Measurements from ENCODE around the gene PHF1.

PHF1 gene

GRCh38 chr6:33418690-33419291 lies 8.0 kb downstream of the PHF1 start:
- no peak for DNase-seq

DNA sequence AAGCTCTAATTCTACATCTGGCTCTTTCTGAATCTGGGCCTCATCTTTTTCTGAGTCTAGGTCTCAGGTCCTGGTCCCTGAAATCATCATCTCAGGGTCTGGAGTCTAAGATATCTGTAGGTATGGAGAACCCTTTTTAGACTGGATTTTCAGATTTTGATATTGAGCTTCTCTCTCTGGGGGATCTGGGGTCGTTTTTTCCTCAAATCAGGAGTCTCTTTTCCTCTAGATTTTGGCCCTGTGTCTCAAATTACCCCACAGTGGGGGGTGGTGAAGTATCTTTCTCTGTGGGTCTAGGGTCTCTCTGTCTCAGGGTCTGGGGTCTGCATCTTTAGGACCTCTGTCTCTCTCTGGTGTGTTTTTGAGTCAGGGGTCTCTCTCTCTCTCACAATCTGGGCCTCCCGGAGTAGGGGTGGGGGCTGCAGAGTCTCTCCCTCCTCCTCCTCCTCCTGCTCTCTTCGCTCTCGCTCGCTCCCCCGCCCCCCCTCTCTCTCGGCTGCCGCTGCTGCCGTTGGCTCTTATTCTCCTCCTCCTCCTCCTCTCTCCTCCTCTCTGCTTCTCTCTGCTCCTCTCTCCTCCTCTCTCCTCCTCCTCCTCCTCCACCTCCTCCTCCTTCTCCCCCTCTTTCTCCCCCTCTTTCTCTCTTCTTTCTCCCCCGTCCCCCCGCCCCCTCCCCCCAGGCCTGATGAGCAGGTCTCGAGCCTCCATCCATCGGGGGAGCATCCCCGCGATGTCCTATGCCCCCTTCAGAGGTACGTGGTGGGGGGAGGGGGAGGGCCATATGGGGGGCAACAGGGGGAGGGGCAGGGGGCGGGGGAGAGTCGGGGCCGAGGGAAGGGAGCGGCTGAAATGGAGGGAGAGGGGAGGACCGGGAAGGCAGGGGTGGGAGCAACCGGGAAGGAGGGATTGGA lies 9.0 kb downstream of the PHF1 start, which contains the start of gene SYNGAP1:
Gene SYNGAP1 (plus strand): TSS at position 486 of the 911 bp plus-strand sequence. CDS start 200 bp downstream, at position 686.
- DNase-seq: no peak

- no peak for DNase-seq
Observed at GRCh38 chr6:33420491-33421343, 9.9 kb downstream of the PHF1 start.

DNA sequence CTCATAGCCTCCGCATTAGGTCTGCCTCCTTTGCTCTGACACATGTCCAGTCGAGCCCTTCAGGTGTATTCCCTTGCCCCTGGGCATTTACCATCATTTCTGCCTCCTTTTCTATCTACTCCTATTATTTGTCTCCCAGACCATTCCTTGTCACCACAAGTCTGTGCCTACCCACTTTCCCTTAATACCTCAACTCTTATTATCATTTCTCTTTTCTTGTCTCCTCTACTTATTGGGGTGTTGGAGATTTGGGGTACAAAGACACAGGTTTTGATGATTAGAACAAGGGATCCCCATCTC lies 10.5 kb downstream of the PHF1 start:
- DNase-seq: no peak

- no peak for DNase-seq
Observed at GRCh38 chr6:33423777-33424176, 13.0 kb downstream of the PHF1 start.

DNA sequence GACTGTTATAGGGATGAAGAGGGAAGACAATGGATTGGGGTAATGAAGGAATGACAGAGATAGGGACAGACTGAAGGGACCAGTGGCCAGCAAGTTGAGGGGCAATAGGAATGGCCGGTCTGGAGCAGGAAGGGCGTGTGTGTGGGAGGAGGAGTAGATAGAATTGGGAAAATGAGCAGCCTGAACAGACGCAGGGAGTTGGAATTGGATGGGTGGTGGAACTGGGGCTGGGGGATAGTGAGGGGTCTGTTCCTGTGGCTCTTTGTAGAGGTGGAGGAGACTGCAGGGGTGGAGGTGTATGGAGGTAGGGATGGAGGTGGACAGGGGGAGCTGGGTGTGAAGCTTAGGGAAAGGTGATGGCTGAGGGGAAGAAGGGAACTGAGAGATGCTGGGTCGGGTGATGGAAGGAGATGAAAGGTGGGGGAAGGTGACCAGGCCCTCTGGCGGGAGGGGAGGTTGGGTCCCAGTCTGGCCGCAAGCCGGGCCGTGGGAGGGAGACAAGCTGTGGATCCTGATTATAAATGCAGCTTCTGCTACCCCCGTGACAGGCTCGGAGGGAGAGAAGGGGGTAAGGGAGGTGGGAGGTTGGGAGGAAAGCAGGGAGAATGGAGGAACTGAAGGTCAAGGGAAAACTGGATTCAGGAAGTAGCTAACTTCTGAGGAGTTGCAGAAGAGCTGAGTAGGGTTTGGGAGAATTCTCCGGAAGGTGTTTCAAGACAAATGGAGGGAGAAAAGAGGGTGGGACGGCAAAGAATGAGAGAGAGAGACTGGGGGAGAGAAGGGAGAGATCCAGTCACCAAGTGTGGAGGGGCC lies 14.2 kb downstream of the PHF1 start:
- peak in 1 of 2 donors; percentile 29 for DNase-seq

DNA sequence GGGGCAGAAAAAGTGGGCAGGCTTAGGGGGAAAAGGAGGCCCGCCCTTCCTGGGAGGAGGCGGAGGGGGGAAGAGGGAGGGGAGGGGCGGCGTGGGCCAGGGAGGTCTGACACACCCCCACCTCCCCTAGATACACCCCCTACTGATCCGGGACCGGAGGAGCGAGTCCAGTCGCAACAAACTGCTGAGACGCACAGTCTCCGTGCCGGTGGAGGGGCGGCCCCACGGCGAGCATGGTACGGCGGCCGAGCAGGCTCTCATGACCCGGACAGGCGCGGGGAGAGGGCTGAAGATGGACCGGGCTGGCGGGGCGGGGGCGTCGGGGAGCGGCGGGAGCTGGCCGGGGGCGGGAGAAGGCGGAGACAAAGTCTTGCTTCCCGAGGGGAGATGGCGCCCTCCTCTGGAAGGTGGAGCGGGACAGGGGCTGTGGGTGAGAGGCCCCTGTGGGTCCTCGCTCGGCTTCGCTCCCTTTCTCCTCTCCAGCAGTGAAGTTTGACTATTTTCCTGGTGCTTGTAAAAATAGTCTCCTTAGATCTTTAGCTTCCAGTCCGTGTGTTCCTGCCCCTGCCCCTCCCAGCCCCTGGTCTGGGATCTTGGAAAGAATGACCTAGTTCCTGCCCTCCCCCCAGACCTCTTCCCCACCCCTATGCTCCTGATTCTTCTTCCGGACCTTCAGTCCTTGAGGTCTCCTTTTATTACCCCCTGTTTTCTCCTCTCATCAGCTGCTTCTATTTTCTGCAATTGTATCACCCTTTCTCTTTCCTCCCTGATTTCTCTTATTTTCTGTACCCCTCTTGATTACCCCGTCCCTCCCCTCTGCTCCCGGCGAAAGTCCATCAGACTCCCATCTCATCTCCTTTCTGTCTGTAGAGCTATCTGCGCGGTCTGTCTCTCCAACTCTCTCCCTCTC lies 15.1 kb downstream of the PHF1 start:
- peak; percentile 60 to 83 for DNase-seq

DNA sequence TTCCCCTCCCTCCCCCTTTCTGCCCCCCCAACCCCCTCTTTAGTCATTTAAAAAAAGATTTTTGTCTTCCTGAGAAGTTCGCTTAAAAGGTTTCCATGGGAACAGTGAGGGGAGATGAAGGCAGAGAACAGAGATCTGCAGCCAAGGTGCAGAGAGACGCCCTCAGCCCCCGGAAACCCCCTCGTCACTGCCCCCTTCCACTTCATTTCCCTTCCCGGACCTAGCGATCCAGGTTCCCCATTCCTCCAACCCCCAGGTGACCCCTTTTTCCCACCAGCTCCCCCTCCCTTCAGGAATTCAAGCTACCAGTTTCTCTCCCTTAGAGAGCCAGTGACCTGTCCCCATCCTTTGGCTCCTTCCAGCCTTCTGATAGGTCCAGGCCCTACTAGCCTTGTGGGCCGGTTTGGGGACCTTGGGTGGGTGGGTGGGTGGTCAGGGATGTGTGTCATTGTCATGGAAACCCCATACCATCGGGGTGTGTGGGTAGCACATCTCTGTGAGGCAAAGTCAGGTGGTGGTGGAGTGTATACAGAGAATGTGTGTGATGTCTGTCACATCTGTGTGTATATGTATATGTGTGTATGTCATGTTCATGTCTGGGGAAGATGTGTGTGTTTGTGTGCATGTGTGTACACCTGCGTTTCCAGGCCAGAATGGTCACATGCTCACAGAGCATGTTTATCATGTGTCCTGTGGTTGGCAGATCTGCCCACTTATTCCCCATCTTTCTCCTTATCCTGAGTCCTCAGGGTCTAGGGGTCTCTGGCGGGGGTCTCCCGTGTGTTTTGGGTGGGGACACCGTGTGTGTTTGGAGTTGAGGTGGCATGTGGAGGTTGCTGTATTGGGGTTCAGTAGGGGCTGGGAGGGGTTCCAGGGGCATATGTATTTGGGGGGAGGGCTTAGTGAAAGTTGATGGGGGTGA lies 16.0 kb downstream of the PHF1 start:
- peak in 1 of 2 donors; percentile 44 for DNase-seq

DNA sequence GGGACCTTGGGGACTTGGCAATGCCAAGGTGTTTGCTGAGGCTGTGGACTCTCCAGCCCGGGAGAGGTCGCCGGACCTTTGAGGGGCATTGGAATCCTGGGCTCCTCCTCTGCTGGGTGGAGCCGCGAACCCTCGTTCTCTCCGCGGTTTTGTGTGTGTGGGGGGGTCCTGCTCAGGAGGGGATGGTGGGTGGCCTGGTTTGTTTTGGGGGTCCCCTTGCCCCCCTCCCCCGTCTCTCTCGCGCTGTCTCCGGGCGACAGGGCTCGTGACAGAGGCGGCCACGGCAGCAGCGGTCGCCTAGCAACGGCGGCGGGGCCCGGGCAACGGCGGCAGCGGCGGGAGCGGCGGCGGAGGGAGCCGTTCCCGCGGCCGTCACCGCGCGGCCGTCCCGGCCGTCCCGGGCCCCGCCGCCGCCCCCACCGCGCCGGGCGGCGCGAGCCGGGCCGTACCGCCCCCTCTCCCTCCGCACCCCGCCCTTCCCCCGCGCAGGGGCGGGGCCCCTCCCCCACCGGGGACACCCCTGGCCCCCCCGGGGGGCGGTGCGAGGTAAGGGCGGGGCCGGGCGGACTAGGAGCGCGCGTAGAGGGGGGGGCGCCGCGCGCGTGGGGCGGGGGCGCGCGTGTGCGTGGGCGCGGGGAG lies 16.9 kb downstream of the PHF1 start:
- no peak for DNase-seq

GRCh38 chr6:33428224-33428965 lies 17.6 kb downstream of the PHF1 start:
- DNase-seq: peak in 1 of 2 donors; percentile 36

DNA sequence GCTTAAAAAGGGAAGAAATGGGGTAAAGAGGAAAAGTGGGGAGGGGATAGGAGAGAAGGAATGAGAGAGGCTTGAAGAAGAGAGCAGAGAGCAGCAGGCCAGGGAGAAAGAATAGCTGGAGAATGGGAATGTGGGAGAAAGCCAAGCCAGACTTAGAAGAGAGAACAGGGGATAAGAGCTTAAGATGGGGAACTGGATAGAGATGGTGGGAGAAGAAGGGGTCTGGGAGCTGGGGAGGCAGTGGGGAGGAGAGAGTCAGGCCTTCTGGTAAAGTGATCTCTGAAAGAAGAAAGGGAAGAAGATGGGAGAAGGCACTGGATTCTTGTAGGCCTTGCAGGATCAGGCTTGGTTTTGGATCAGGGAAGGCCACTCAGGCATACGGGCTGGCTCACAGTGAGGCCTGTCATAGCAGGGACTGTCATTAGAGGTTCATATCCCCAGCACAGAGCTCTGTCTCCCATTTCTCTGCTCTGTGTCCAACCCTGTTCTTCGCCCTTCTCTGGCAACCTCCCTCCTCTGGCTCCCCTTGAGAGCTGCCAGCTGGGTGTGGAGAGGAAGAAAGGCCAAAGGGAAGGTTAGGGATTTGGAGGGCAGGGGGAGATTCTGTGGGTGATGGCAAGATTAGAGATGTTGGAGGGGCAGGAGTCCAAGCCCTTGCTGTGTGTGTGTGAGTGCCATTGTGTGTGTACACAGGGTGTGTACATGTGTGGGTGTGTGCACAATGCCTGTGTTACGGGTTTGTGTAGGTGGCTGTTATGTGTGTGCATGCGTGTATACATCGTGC lies 18.3 kb downstream of the PHF1 start:
- DNase-seq: no peak

DNA sequence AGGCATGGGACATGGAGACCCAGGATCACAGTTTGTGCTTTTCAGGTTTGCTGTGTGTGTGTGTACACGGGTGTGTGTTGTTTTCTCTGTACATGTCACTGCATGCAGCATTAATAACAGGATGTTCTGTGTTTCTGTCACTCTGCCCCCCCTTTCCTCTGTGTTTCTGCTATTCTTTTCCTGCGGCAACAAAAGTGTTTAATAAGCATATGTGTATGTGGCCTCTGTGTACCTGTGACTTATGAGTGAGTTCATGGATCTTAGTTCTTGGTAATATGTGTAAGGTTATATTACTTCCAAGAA lies 18.9 kb downstream of the PHF1 start:
- DNase-seq: no peak

DNA sequence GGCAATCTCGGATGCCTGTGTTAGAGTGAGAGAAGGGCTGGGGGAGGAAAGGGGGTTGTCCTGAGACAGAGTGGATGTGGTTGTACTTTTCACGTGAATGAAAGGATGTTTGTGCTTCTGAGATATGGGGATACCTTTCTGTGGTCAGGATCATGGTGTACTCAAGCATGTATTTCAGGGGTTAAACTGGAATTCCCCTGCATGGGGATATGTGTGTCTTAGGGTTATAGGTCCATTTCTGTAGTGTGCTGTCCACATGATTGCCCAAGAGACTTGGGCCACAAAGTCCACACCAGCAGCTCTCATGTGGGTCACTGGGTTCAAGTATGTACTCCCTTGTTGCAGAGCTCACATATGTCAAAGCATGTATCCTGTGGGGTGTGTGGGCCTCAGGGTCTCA lies 19.5 kb downstream of the PHF1 start:
- DNase-seq: no peak

GRCh38 chr6:33430991-33431879 lies 20.4 kb downstream of the PHF1 start:
- no peak for DNase-seq

- DNase-seq: no peak
Observed at GRCh38 chr6:33431880-33432541, 21.2 kb downstream of the PHF1 start.

DNA sequence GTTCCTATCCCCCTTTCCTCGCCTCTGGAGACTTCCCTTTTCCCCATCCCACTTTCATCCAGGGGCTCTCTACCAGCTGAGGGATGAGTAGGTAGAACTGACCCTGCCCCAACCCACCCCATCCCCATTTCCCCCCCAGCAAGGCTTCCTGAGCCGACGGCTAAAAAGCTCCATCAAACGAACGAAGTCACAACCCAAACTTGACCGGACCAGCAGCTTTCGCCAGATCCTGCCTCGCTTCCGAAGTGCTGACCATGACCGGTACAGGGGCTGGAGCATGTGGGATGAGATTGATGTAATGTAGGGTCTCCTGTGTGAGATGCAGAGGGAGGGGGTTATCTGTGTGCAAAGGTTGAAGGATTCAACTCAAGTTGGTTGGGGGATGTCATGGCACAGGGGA lies 21.7 kb downstream of the PHF1 start:
- DNase-seq: no peak

Measured in inflammatory macrophage (primary cell).